ENCODE measurements around the gene TYMP. TPM values are rescaled to one million over a fixed set of nuclear protein-coding genes. Genes with fewer than 3 reads are reported as not detected.
A peak's percentile ranks its signal among the peaks of the same experiment; 100 is the strongest.

TYMP gene
- polyA plus RNA-seq, 1 donor (not counting 4 experiments of a cell fraction or from before 2014, with no cell fraction given) = 25.5 TPM

GRCh38 chr22:50513175-50513574, 16.6 kb downstream of the TYMP start:
- Histone ChIP-seq H3K79me2 (ENCODE audit: control insufficient read depth, insufficient read depth, low read length) (peaks cover 44% of the 10 kb centered on the region), H3K9me3 (ENCODE audit: control insufficient read depth, low read depth, low read length) (no peaks in the 10 kb centered on the region), H3K27ac (ENCODE audit: control insufficient read depth, insufficient read depth, low read length) (no peak overlapping the region), H2AFZ (ENCODE audit: control insufficient read depth, low read length) (no peak overlapping the region), H3K27me3 (ENCODE audit: control insufficient read depth, extremely low read depth, insufficient read depth, low read length) (no peaks in the 10 kb centered on the region), H3K4me1 (ENCODE audit: control insufficient read depth, extremely low read depth, insufficient read depth, low read length) (peaks cover 9% of the 10 kb centered on the region), H3K36me3 (ENCODE audit: control insufficient read depth in 2 of 2, extremely low read depth in 1 of 2, insufficient read depth in 2 of 2, low read length in 2 of 2) (peaks cover 3 to 7% of the 10 kb centered on the region in 2 experiments), H3K4me2 (ENCODE audit: control insufficient read depth, extremely low read depth, insufficient read depth, low read depth, low read length) (no peak overlapping the region), H3K9me1 (ENCODE audit: control insufficient read depth, extremely low read depth, insufficient read depth, low read length) (no peaks in the 10 kb centered on the region), H4K20me1 (ENCODE audit: control insufficient read depth, extremely low read depth, insufficient read depth, low read length) (no peaks in the 10 kb centered on the region), H3K9ac (ENCODE audit: control insufficient read depth, extremely low read depth, insufficient read depth, low read length) (no peak overlapping the region), H3K4me3 (ENCODE audit: control insufficient read depth in 2 of 3, extremely low read depth in 1 of 3, insufficient read depth in 2 of 3, low read depth in 1 of 3, low read length in 3 of 3) (no peak overlapping the region)
- DNase-seq (ENCODE audit: low read depth, low spot score) (no peak), FAIRE-seq (no peak)
- dilution Hi-C loops (cut with MboI; ENCODE audit: extremely low pct_ligation_motif_present, low sequenced_read_pairs) = no loop called here
- TF ChIP-seq CTCF (optimal IDR thresholded peaks at IDR 0.05 in 1 of 3, IDR thresholded peaks at IDR 0.05 in 1 of 3, conservative IDR thresholded peaks at IDR 0.05 in 1 of 3; ENCODE audit: extremely low read depth in 1 of 3, insufficient read depth in 2 of 3, low read length in 3 of 3) (no peak), EZH2 (IDR thresholded peaks at IDR 0.05; ENCODE audit: low read length) (no peak)

- TF ChIP-seq CTCF (optimal IDR thresholded peaks at IDR 0.05 in 1 of 3, IDR thresholded peaks at IDR 0.05 in 1 of 3, conservative IDR thresholded peaks at IDR 0.05 in 1 of 3; ENCODE audit: extremely low read depth in 1 of 3, insufficient read depth in 2 of 3, low read length in 3 of 3) (no peak), EZH2 (IDR thresholded peaks at IDR 0.05; ENCODE audit: low read length) (no peak)
These were observed 20.9 kb downstream of the TYMP start for GRCh38 chr22:50508897-50509296.

More at GRCh38 chr22:50508897-50509296, 20.9 kb downstream of the TYMP start:
- H3K27ac ChIP-seq (ENCODE audit: control insufficient read depth, insufficient read depth, low read length) = peak overlapping the region; percentile 80
- no peaks in the 10 kb centered on the region for H3K9me1 ChIP-seq (ENCODE audit: control insufficient read depth, extremely low read depth, insufficient read depth, low read length)
- H3K27me3 ChIP-seq (ENCODE audit: control insufficient read depth, extremely low read depth, insufficient read depth, low read length) = no peaks in the 10 kb centered on the region
- H3K79me2 ChIP-seq (ENCODE audit: control insufficient read depth, insufficient read depth, low read length) = peaks cover 39% of the 10 kb centered on the region
- no peaks in the 10 kb centered on the region for H3K9me3 ChIP-seq (ENCODE audit: control insufficient read depth, low read depth, low read length)
- H4K20me1 ChIP-seq (ENCODE audit: control insufficient read depth, extremely low read depth, insufficient read depth, low read length) = no peaks in the 10 kb centered on the region
- H3K4me3 ChIP-seq (ENCODE audit: control insufficient read depth in 2 of 3, extremely low read depth in 1 of 3, insufficient read depth in 2 of 3, low read depth in 1 of 3, low read length in 3 of 3) = peak overlapping the region; percentile 68 to 92 (median 89)
- no peak overlapping the region for H2AFZ ChIP-seq (ENCODE audit: control insufficient read depth, low read length)
- peaks cover 6 to 9% of the 10 kb centered on the region in 2 experiments for H3K36me3 ChIP-seq (ENCODE audit: control insufficient read depth in 2 of 2, extremely low read depth in 1 of 2, insufficient read depth in 2 of 2, low read length in 2 of 2)
- dilution Hi-C loops (cut with MboI; ENCODE audit: extremely low pct_ligation_motif_present, low sequenced_read_pairs) = no loop called here
- peak overlapping the region; percentile 89 for H3K4me2 ChIP-seq (ENCODE audit: control insufficient read depth, extremely low read depth, insufficient read depth, low read depth, low read length)
- peak overlapping the region; percentile 80 for H3K9ac ChIP-seq (ENCODE audit: control insufficient read depth, extremely low read depth, insufficient read depth, low read length)
- FAIRE-seq (peak; percentile 69), DNase-seq (ENCODE audit: low read depth, low spot score) (no peak)
- H3K4me1 ChIP-seq (ENCODE audit: control insufficient read depth, extremely low read depth, insufficient read depth, low read length) = peaks cover 17% of the 10 kb centered on the region

Data from keratinocyte (primary cell).